C1 segment of cervical spinal cord (tissue), 14 donors: ENCODE measurements around the gene ITGB4.

Experiments
- DNase-seq, 14 donors: peaks; one replicate each; lab custom pipeline; 2025; lab: John Stamatoyannopoulos, UW

Gene ITGB4

GRCh38 chr17:75697651-75698291, 23.5 kb upstream of the ITGB4 start:
- peak in 10 of 14 donors; percentile 18 to 81 (median 68) for DNase-seq

- DNase-seq: no peak
Measured at GRCh38 chr17:75698659-75699058, 22.6 kb upstream of the ITGB4 start.

GRCh38 chr17:75701288-75701687, 20.0 kb upstream of the ITGB4 start:
- DNase-seq: no peak

GRCh38 chr17:75703191-75703590, 18.1 kb upstream of the ITGB4 start:
- DNase-seq: no peak

GRCh38 chr17:75703591-75703990, 17.7 kb upstream of the ITGB4 start:
- DNase-seq: no peak

- DNase-seq: peak in 2 of 14 donors; percentile 33 to 50
Measured at GRCh38 chr17:75704963-75705875, 16.0 kb upstream of the ITGB4 start.

GRCh38 chr17:75706042-75706728, 15.1 kb upstream of the ITGB4 start:
- no peak for DNase-seq

- DNase-seq: peak in 1 of 14 donors; percentile 26
Measured at GRCh38 chr17:75707079-75707571, 14.1 kb upstream of the ITGB4 start.

GRCh38 chr17:75712446-75712845, 8.8 kb upstream of the ITGB4 start:
- DNase-seq: no peak

- no peak for DNase-seq
Measured at GRCh38 chr17:75719732-75720131, 1.5 kb upstream of the ITGB4 start.

GRCh38 chr17:75721463-75722011, 278 bp downstream of the ITGB4 start:
- no peak for DNase-seq

GRCh38 chr17:75722076-75722475, 817 bp downstream of the ITGB4 start:
- DNase-seq: peak in 1 of 14 donors; percentile 28

GRCh38 chr17:75722542-75723095, 1.4 kb downstream of the ITGB4 start:
- DNase-seq: no peak

- no peak for DNase-seq
Measured at GRCh38 chr17:75723171-75723930, 2.1 kb downstream of the ITGB4 start.

GRCh38 chr17:75724016-75725003, 3.1 kb downstream of the ITGB4 start:
- DNase-seq: no peak

- no peak for DNase-seq
Measured at GRCh38 chr17:75725504-75725903, 4.2 kb downstream of the ITGB4 start.

GRCh38 chr17:75727391-75727790, 6.1 kb downstream of the ITGB4 start:
- no peak for DNase-seq

- no peak for DNase-seq
Measured at GRCh38 chr17:75729351-75729750, 8.1 kb downstream of the ITGB4 start.

GRCh38 chr17:75730065-75730464, 8.8 kb downstream of the ITGB4 start:
- no peak for DNase-seq
